Measurements from ENCODE around the gene SLIT3.

SLIT3 gene

DNA sequence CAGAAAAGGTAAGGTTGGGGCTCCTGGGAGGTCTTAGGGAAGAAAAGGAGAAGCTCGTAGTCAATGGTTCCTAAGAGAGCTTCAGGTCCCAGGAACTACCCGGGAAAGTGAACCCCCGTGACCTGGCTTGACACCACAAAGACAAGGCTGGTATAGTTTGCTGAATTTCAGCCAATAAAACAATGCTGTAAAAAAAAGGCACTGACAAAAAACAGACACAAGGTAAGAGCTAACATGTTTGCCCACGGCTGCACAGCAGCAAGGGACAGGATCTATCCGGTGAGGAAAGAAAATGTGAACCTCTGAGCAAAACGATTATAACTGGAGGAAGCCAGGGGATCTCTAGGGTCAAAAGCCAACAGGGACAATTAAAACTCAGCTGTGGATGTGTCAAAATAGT is 17.1 kb downstream of the SLIT3 start:
- Histone ChIP-seq H3K27ac (no peak overlapping the region), H3K27me3 (replicated peaks) (peaks cover 2% of the 10 kb centered on the region), H3K4me3 (ENCODE audit: low read depth, low read length) (no peak overlapping the region), H3K36me3 (replicated peaks) (no peaks in the 10 kb centered on the region)
- TF ChIP-seq, protein P1, sequence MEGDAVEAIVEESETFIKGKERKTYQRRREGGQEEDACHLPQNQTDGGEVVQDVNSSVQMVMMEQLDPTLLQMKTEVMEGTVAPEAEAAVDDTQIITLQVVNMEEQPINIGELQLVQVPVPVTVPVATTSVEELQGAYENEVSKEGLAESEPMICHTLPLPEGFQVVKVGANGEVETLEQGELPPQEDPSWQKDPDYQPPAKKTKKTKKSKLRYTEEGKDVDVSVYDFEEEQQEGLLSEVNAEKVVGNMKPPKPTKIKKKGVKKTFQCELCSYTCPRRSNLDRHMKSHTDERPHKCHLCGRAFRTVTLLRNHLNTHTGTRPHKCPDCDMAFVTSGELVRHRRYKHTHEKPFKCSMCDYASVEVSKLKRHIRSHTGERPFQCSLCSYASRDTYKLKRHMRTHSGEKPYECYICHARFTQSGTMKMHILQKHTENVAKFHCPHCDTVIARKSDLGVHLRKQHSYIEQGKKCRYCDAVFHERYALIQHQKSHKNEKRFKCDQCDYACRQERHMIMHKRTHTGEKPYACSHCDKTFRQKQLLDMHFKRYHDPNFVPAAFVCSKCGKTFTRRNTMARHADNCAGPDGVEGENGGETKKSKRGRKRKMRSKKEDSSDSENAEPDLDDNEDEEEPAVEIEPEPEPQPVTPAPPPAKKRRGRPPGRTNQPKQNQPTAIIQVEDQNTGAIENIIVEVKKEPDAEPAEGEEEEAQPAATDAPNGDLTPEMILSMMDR (IDR thresholded peaks at IDR 0.05; ENCODE audit: low read depth, low read length, missing control alignments), result no peak
- in situ Hi-C loops (cut with HindIII; ENCODE audit: low pct_ligation_motif_present, low sequenced_read_pairs), result no loop called here
- no peak for DNase-seq

DNA sequence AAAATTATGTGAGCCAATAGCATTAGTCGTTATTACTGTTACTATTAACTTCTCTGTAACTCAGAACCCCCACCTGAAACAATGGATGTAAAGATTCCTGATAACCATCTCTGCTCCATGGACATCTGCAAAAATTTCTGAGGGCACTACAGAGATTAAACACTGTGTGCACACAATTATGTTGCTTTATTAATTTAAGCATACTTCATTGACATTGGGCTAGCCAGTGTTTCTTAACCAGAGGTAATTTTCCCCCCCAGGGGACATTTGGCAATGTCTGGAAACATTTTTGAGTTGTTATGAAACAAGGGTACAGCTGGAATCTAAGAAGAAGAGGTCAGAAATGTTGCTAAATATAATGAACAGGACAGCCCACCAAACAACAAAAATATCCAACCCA is 19.3 kb downstream of the SLIT3 start:
- Histone ChIP-seq H3K36me3 (replicated peaks) (no peaks in the 10 kb centered on the region), H3K4me3 (ENCODE audit: low read depth, low read length) (no peak overlapping the region), H3K27me3 (replicated peaks) (no peaks in the 10 kb centered on the region), H3K27ac (no peak overlapping the region)
- in situ Hi-C loops (cut with HindIII; ENCODE audit: low pct_ligation_motif_present, low sequenced_read_pairs), result no loop called here
- DNase-seq, result no peak
- TF ChIP-seq, protein P1 (IDR thresholded peaks at IDR 0.05; ENCODE audit: low read depth, low read length, missing control alignments), result no peak

DNA sequence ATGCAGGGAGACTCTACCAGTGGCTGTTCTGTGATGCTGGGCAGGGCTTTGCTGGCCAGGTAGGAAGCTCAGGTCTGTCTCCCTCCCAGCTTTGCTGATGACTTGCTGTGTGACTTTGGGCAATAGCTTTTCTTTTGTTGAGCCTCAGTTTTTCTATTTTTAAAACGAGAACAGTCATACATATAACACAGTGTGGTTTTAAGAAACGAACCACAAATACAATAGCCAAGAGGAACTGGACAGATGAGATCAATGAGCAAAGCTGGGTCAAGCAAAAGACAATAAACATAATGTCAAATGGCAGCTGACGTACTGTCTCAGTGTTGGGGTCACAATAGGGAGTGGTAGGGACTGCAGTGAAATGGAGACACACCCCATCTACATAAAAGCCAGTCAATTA is 20.2 kb downstream of the SLIT3 start:
- Histone ChIP-seq H3K27ac (no peak overlapping the region), H3K27me3 (replicated peaks) (no peaks in the 10 kb centered on the region), H3K4me3 (ENCODE audit: low read depth, low read length) (no peak overlapping the region), H3K36me3 (replicated peaks) (no peaks in the 10 kb centered on the region)
- in situ Hi-C loops (cut with HindIII; ENCODE audit: low pct_ligation_motif_present, low sequenced_read_pairs), result no loop called here
- TF ChIP-seq, protein P1 (IDR thresholded peaks at IDR 0.05; ENCODE audit: low read depth, low read length, missing control alignments), result no peak
- DNase-seq, result no peak

DNA sequence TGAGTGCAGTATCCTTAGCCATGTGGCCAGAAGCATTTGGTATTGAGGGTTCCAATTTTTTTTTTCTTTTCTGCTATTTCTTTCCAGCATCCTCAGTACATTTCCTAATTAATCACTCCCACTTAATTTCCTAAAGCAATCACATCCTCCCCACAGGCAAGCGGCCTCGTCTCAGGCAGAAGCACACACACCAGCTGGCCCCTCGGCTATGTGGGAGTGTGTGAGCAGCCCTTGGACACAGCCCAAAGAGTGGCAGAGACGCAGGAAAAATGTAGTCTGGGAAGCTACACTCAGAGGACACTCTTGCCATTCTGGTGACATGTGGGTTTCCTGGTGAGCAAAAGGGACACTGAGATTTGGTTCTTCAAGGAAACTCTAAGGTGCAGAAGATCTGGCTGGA is 20.7 kb downstream of the SLIT3 start:
- Histone ChIP-seq H3K4me3 (ENCODE audit: low read depth, low read length) (no peak overlapping the region), H3K36me3 (replicated peaks) (no peaks in the 10 kb centered on the region)

DNA sequence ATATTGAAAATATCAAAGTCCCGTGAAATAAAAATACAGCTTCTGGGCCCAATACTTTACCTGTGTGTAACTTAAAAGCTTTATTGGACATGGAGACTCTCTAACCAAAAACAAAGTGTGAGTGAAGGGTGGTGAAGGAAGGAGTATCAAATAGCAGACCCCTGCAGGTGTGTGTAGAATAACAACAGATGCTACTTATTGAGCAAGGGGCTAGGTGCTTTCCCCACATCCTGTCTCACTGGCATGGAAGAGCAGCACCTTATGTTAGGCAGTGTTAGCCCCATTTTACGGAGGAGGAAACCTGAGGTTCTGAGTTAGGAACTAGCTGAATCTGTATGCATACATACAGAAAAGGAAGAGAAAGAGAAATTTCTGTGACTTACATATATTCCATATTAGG is 21.8 kb downstream of the SLIT3 start:
- Histone ChIP-seq H3K27ac (no peak overlapping the region), H3K4me3 (ENCODE audit: low read depth, low read length) (no peak overlapping the region), H3K27me3 (replicated peaks) (no peaks in the 10 kb centered on the region), H3K36me3 (replicated peaks) (no peaks in the 10 kb centered on the region)
- no peak for DNase-seq
- TF ChIP-seq, protein P1 (IDR thresholded peaks at IDR 0.05; ENCODE audit: low read depth, low read length, missing control alignments), result no peak
- in situ Hi-C loops (cut with HindIII; ENCODE audit: low pct_ligation_motif_present, low sequenced_read_pairs), result no loop called here

More for the DNA sequence above, 20.7 kb downstream of the SLIT3 start:
- TF ChIP-seq, protein P1 (IDR thresholded peaks at IDR 0.05; ENCODE audit: low read depth, low read length, missing control alignments), result no peak
- no peaks in the 10 kb centered on the region for H3K27me3 ChIP-seq (replicated peaks)
- in situ Hi-C loops (cut with HindIII; ENCODE audit: low pct_ligation_motif_present, low sequenced_read_pairs), result no loop called here
- no peak for DNase-seq
- H3K27ac ChIP-seq, result no peak overlapping the region

DNA sequence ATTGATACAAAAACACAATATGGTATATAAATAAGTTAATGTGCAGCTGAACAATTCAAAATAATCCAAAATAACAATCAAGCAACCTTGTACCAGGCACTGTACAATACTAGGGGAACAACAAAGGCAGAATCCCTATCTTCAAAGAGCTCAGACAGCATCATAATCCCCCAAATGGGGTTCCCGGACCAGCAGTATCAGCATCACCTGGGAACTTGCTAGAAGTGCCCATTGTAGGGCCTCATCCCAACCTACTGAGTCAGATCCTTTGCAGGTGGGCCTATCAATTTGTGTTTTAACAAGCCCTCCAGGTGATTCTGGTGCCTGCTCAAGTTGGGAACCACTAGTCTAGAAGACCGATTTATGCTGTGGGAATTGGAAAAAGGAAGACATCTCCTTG is 27.1 kb downstream of the SLIT3 start:
- H3K36me3 ChIP-seq (replicated peaks), result no peaks in the 10 kb centered on the region
- H3K4me3 ChIP-seq (ENCODE audit: low read depth, low read length), result no peak overlapping the region
- TF ChIP-seq, protein P1 (IDR thresholded peaks at IDR 0.05; ENCODE audit: low read depth, low read length, missing control alignments), result no peak
- H3K27me3 ChIP-seq (replicated peaks), result no peaks in the 10 kb centered on the region
- no peak overlapping the region for H3K27ac ChIP-seq
- in situ Hi-C loops (cut with HindIII; ENCODE audit: low pct_ligation_motif_present, low sequenced_read_pairs), result no loop called here
- no peak for DNase-seq
